ENCODE data around the gene SCN11A. TPM values are rescaled to one million over a fixed set of nuclear protein-coding genes. Genes with fewer than 3 reads are reported as not detected.

The SCN11A gene
- total and polyA plus RNA-seq, 9 of the 15 experiments (the other 6 are each of a cell fraction or from before 2014, with no cell fraction given) = 0.01 to 0.05 (median 0.04) TPM; not detected in 6

DNA sequence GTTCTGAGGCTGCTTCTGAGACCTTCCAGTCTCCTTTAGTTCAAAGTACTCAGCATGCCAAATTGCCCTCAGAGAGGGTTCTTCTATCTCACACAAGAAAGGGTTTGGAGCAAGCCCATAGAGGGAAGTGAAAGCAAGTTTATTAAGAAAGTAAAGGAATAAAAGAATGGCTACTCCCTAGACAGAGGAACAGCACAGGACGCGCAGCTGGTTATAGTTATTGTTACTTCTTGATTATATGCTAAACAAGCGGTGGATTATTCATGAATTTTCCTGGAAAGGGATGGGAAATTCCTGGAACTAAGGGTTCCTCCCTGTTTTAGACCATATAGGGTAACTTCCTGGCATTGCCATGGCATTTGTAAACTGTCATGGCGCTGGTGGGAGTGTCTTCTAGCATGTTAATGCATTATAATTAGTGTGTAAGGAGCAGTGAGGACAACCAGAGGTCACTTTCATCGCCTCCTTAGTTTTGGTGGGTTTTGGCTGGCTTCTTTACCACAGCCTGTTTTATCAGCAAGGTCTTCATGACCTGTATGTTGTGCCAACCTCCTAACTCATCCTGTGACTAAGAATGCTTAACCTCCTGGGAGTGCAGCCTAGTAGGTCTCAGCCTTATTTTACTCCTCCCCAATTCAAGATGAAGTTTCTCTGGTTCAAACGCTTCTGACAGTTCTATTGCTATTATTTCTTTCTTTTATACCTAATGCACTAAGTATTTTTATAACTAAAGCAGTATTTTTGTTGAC is 26.3 kb downstream of the SCN11A start (continued):
- TF ChIP-seq, protein P1, sequence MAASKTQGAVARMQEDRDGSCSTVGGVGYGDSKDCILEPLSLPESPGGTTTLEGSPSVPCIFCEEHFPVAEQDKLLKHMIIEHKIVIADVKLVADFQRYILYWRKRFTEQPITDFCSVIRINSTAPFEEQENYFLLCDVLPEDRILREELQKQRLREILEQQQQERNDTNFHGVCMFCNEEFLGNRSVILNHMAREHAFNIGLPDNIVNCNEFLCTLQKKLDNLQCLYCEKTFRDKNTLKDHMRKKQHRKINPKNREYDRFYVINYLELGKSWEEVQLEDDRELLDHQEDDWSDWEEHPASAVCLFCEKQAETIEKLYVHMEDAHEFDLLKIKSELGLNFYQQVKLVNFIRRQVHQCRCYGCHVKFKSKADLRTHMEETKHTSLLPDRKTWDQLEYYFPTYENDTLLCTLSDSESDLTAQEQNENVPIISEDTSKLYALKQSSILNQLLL (CRISPR knock-in tag; IDR thresholded peaks at IDR 0.05; ENCODE audit: borderline replicate concordance) = no peak
- TF ChIP-seq XRCC4 (IDR thresholded peaks at IDR 0.05; ENCODE audit: extremely low read depth, insufficient read depth, insufficient read length) = no peak
- no peak for TF ChIP-seq MAFK (IDR thresholded peaks at IDR 0.05; ENCODE audit: low read length)
- TF ChIP-seq SRF (CRISPR knock-in tag; IDR thresholded peaks at IDR 0.05) = peak; percentile 89 to 96
- TF ChIP-seq, protein P2, sequence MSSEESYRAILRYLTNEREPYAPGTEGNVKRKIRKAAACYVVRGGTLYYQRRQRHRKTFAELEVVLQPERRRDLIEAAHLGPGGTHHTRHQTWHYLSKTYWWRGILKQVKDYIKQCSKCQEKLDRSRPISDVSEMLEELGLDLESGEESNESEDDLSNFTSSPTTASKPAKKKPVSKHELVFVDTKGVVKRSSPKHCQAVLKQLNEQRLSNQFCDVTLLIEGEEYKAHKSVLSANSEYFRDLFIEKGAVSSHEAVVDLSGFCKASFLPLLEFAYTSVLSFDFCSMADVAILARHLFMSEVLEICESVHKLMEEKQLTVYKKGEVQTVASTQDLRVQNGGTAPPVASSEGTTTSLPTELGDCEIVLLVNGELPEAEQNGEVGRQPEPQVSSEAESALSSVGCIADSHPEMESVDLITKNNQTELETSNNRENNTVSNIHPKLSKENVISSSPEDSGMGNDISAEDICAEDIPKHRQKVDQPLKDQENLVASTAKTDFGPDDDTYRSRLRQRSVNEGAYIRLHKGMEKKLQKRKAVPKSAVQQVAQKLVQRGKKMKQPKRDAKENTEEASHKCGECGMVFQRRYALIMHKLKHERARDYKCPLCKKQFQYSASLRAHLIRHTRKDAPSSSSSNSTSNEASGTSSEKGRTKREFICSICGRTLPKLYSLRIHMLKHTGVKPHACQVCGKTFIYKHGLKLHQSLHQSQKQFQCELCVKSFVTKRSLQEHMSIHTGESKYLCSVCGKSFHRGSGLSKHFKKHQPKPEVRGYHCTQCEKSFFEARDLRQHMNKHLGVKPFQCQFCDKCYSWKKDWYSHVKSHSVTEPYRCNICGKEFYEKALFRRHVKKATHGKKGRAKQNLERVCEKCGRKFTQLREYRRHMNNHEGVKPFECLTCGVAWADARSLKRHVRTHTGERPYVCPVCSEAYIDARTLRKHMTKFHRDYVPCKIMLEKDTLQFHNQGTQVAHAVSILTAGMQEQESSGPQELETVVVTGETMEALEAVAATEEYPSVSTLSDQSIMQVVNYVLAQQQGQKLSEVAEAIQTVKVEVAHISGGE (CRISPR knock-in tag; IDR thresholded peaks at IDR 0.05) = peak in 1 of 3 experiments; percentile 73; a peak in 2 of 6 replicates
- TF ChIP-seq CBX5 (IDR thresholded peaks at IDR 0.05; ENCODE audit: borderline replicate concordance, low read depth) = no peak
- peak; percentile 80; the same call in 1 of the 2 replicates for TF ChIP-seq BACH1 (tag; IDR thresholded peaks at IDR 0.05)
- no peak for TF ChIP-seq NR4A1 (CRISPR knock-in tag; IDR thresholded peaks at IDR 0.05)
- TF ChIP-seq NR4A1 (tag; IDR thresholded peaks at IDR 0.05) = peak; percentile 78; the same call in 1 of the 2 replicates
- 0 out of 2 replicates have a peak, but pooled peaks have one; percentile 8 for TF ChIP-seq ZNF239 (CRISPR knock-in tag; IDR thresholded peaks at IDR 0.05)
- TF ChIP-seq, protein P3, sequence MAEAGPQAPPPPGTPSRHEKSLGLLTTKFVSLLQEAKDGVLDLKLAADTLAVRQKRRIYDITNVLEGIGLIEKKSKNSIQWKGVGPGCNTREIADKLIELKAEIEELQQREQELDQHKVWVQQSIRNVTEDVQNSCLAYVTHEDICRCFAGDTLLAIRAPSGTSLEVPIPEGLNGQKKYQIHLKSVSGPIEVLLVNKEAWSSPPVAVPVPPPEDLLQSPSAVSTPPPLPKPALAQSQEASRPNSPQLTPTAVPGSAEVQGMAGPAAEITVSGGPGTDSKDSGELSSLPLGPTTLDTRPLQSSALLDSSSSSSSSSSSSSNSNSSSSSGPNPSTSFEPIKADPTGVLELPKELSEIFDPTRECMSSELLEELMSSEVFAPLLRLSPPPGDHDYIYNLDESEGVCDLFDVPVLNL (CRISPR knock-in tag; IDR thresholded peaks at IDR 0.05; ENCODE audit: low read depth) = no peak
- TF ChIP-seq ZNF347 (CRISPR knock-in tag; IDR thresholded peaks at IDR 0.05; ENCODE audit: low read depth) = no peak
- TF ChIP-seq ZNF77 (CRISPR knock-in tag; IDR thresholded peaks at IDR 0.05) = no peak
- no peak for TF ChIP-seq NRF1 (conservative IDR thresholded peaks at IDR 0.05 in 1 of 2, IDR thresholded peaks at IDR 0.05 in 1 of 2)
- TF ChIP-seq MEF2D (tag; conservative IDR thresholded peaks at IDR 0.05; ENCODE audit: low read depth) = no peak
- TF ChIP-seq SOX6 (IDR thresholded peaks at IDR 0.05) = no peak
- peak; percentile 54; the same call in 1 of the 2 replicates for TF ChIP-seq BCL6 (CRISPR knock-in tag; IDR thresholded peaks at IDR 0.05)
- peak; percentile 48; the same call in 1 of the 2 replicates for TF ChIP-seq ZNF174 (CRISPR knock-in tag; IDR thresholded peaks at IDR 0.05)
- no peak for TF ChIP-seq ELF4 (CRISPR knock-in tag; IDR thresholded peaks at IDR 0.05)
- TF ChIP-seq ZZZ3 (IDR thresholded peaks at IDR 0.05) = no peak
- TF ChIP-seq ZNF766 (CRISPR knock-in tag; conservative IDR thresholded peaks at IDR 0.05) = 0 out of 2 replicates have a peak, but pooled peaks have one; percentile 66
- no peak for TF ChIP-seq ZNF57 (CRISPR knock-in tag; IDR thresholded peaks at IDR 0.05)
- TF ChIP-seq ZNF354B (CRISPR knock-in tag; IDR thresholded peaks at IDR 0.05) = peak; percentile 48; the same call in 1 of the 2 replicates
- no peak for TF ChIP-seq GTF2A2 (tag; IDR thresholded peaks at IDR 0.05)
